Brain pericyte (primary cell): ENCODE measurements around the gene GRM1.
A peak's percentile ranks its signal among the peaks of the same experiment; 100 is the strongest.
"Not testable (repeated sequence)": the region's sequence is repeated elsewhere in the genome, so short reads cannot be mapped to it uniquely, and the experiment has no call there.

Experiments
- DNase-seq: peaks from one replicate; pipeline ENCODE4 v3.0.0-alpha.2; 2012; ENCODE audit warnings: low read depth, low spot score

The GRM1 gene

GRCh38 chr6:146191166-146191565 is 162.3 kb downstream of the GRM1 start:
- DNase-seq, result no peak

- no peak for DNase-seq
Measured at GRCh38 chr6:146191612-146192011, 162.8 kb downstream of the GRM1 start.

- no peak for DNase-seq
Measured at GRCh38 chr6:146194434-146194833, 165.6 kb downstream of the GRM1 start.

- DNase-seq, result peak; percentile 2
Measured at GRCh38 chr6:146200176-146200575, 171.3 kb downstream of the GRM1 start.

GRCh38 chr6:146202570-146202969 is 173.7 kb downstream of the GRM1 start:
- no peak for DNase-seq

GRCh38 chr6:146209942-146210341 is 181.1 kb downstream of the GRM1 start:
- DNase-seq, result no peak

- no peak for DNase-seq
Measured at GRCh38 chr6:146210406-146211083, 181.7 kb downstream of the GRM1 start.

GRCh38 chr6:146211646-146212045 is 182.8 kb downstream of the GRM1 start:
- DNase-seq, result no peak

- no peak for DNase-seq
Measured at GRCh38 chr6:146212781-146213180, 183.9 kb downstream of the GRM1 start.

- no peak for DNase-seq
Measured at GRCh38 chr6:146219101-146219500, 190.2 kb downstream of the GRM1 start.

GRCh38 chr6:146224449-146224848 is 195.6 kb downstream of the GRM1 start:
- DNase-seq, result no peak

GRCh38 chr6:146224988-146225387 is 196.1 kb downstream of the GRM1 start:
- DNase-seq, result no peak

- no peak for DNase-seq
Measured at GRCh38 chr6:146240322-146240721, 211.5 kb downstream of the GRM1 start.

GRCh38 chr6:146240807-146241206 is 211.9 kb downstream of the GRM1 start:
- DNase-seq, result no peak

GRCh38 chr6:146243646-146244045 is 214.8 kb downstream of the GRM1 start:
- DNase-seq, result not testable (repeated sequence)

- no peak for DNase-seq
Measured at GRCh38 chr6:146244630-146245143, 215.8 kb downstream of the GRM1 start.

GRCh38 chr6:146246028-146246427 is 217.2 kb downstream of the GRM1 start:
- no peak for DNase-seq

GRCh38 chr6:146253691-146254090 is 224.8 kb downstream of the GRM1 start:
- no peak for DNase-seq

GRCh38 chr6:146258206-146258605 is 229.3 kb downstream of the GRM1 start:
- no peak for DNase-seq

GRCh38 chr6:146260886-146261285 is 232.0 kb downstream of the GRM1 start:
- no peak for DNase-seq

- DNase-seq, result no peak
Measured at GRCh38 chr6:146265056-146265455, 236.2 kb downstream of the GRM1 start.

GRCh38 chr6:146267447-146267846 is 238.6 kb downstream of the GRM1 start:
- no peak for DNase-seq

- DNase-seq, result no peak
Measured at GRCh38 chr6:146267946-146268345, 239.1 kb downstream of the GRM1 start.

- DNase-seq, result no peak
Measured at GRCh38 chr6:146269482-146269881, 240.6 kb downstream of the GRM1 start.
